HG03025 (cell line): ENCODE data around the gene BRD7.

ENCODE experiments used
- ATAC-seq: cut with Tn5 transposase; IDR thresholded peaks from one replicate; pipeline ENCODE4 v1.9.1; 2021; ENCODE audit warnings: mild to moderate bottlenecking, moderate library complexity; ENCODE audit not compliant: unreplicated experiment, low FRiP score

The BRD7 gene

GRCh38 chr16:50368410-50369132 lies at the start of gene BRD7:
BRD7 (minus strand) TSS chr16:50368988; CDS start chr16:50368774, 214 bp downstream.
- peak; percentile 66 for ATAC-seq

- no peak for ATAC-seq
Observed at GRCh38 chr16:50416388-50416787, 47.6 kb upstream of the BRD7 start.

- no peak for ATAC-seq
Observed at GRCh38 chr16:50414152-50414551, 45.4 kb upstream of the BRD7 start.

- no peak for ATAC-seq
Observed at GRCh38 chr16:50411034-50411433, 42.2 kb upstream of the BRD7 start.

- no peak for ATAC-seq
Observed at GRCh38 chr16:50408001-50408561, 39.3 kb upstream of the BRD7 start.

- no peak for ATAC-seq
Observed at GRCh38 chr16:50407351-50407750, 38.6 kb upstream of the BRD7 start.

GRCh38 chr16:50403491-50403890 lies 34.7 kb upstream of the BRD7 start:
- no peak for ATAC-seq

GRCh38 chr16:50402298-50402895 lies 33.6 kb upstream of the BRD7 start:
- no peak for ATAC-seq

- no peak for ATAC-seq
Observed at GRCh38 chr16:50401355-50401754, 32.6 kb upstream of the BRD7 start.

GRCh38 chr16:50400967-50401348 lies 32.2 kb upstream of the BRD7 start:
- ATAC-seq, result no peak

GRCh38 chr16:50400312-50400966 lies 31.7 kb upstream of the BRD7 start:
- ATAC-seq, result no peak

GRCh38 chr16:50399411-50399810 lies 30.6 kb upstream of the BRD7 start:
- ATAC-seq, result no peak

- no peak for ATAC-seq
Observed at GRCh38 chr16:50398336-50398735, 29.5 kb upstream of the BRD7 start.

- no peak for ATAC-seq
Observed at GRCh38 chr16:50396761-50397535, 28.2 kb upstream of the BRD7 start.

GRCh38 chr16:50395763-50396710 lies 27.2 kb upstream of the BRD7 start:
- peak; percentile 71 for ATAC-seq

GRCh38 chr16:50393858-50394802 lies 25.3 kb upstream of the BRD7 start:
- no peak for ATAC-seq

GRCh38 chr16:50393416-50393815 lies 24.6 kb upstream of the BRD7 start:
- no peak for ATAC-seq

GRCh38 chr16:50390914-50391716 lies 22.3 kb upstream of the BRD7 start:
- no peak for ATAC-seq
